BJ (cell line): Measurements from ENCODE around the gene LPO. TPM values are rescaled to one million over a fixed set of nuclear protein-coding genes. Genes with fewer than 3 reads are reported as not detected.

Experiments used
- CTCF ChIA-PET: fragments of 350-600 bp; formaldehyde crosslinking; extraction: SDS; loops from one replicate; lab custom pipeline; 2021; ENCODE audit warnings: antibody characterized with exemption, inconsistent platforms; lab: Yijun Ruan, JAX
- POLR2A ChIA-PET: fragments of 300-600 bp; sonication (Branson Sonifier 250); formaldehyde crosslinking; extraction: SDS; loops from one replicate; lab custom pipeline; 2021; ENCODE audit warnings: antibody characterized with exemption; lab: Charles Lee
- DNase-seq: peaks from one replicate; pipeline ENCODE4 v3.0.0-alpha.2; 2011; ENCODE audit warnings: low read depth
- H3K27me3 ChIP-seq: 2 replicates; pipeline ENCODE4 v1.6.0; 2011; ENCODE audit warnings: low read length; ENCODE audit not compliant: control insufficient read depth, insufficient read depth
- H3K36me3 ChIP-seq: 2 replicates; pipeline ENCODE4 v1.5.1; 2011; ENCODE audit warnings: low read length; ENCODE audit not compliant: control insufficient read depth, insufficient read depth
- H3K4me3 ChIP-seq: 2 replicates; pipeline ENCODE4 v1.5.1; 2011; ENCODE audit warnings: low read depth, mild to moderate bottlenecking, control low read depth, low read length
- CTCF ChIP-seq: IDR thresholded peaks from 2 replicates; pipeline ENCODE4 v1.5.1; 2011; ENCODE audit warnings: low read depth, mild to moderate bottlenecking, control low read depth, inconsistent platforms, low read length, moderate library complexity; ENCODE audit not compliant: insufficient read depth
- polyA plus RNA-seq: library from polyadenylated mRNA; depleted of rRNA; stranded (reverse); fragments of >200 nt; gene quantifications from 2 replicates; pipeline ENCODE4 v1.2.3, GENCODE V29; 2011; rRNA removed

The LPO gene
- polyA plus RNA-seq, 1 experiment = 0.07 TPM

GRCh38 chr17:58318065-58318481 is 79.7 kb downstream of the LPO start:
- Histone ChIP-seq H3K4me3 (no peak overlapping the region), H3K36me3 (no peaks in the 10 kb centered on the region), H3K27me3 (no peaks in the 10 kb centered on the region)
- ChIA-PET POLR2A (interaction anchor here (0.6 to 1.0 kb wide), 2 partner anchors 18 to 35 kb away, joined by 3 read pairs; no protein-coding TSS in a partner anchor), CTCF (interaction anchor here (0.7 to 6.3 kb wide), 28 partner anchors 9 to 133 kb away, joined by 3 to 95 read pairs (median 8); partner anchors contain the start of genes RNF43, SUPT4H1 and TSPOAP1)
- no peak for TF ChIP-seq CTCF
- DNase-seq = no peak

Other genes starting within 250 kb of the LPO start
- gene SRSF1, start 231.3 kb upstream of the LPO start, polyA plus RNA-seq = 222 and 236 TPM in 2 replicates
- gene DYNLL2, start 155.2 kb upstream of the LPO start, polyA plus RNA-seq = 13.1 and 16.9 TPM in 2 replicates
- not detected in 2 replicates for gene OR4D1, start 90.2 kb upstream of the LPO start, polyA plus RNA-seq
- gene OR4D2, start 71.6 kb upstream of the LPO start, polyA plus RNA-seq = not detected in 2 replicates
- gene EPX, start 45.9 kb upstream of the LPO start, polyA plus RNA-seq = not detected in 2 replicates
- 11.6 and 14.1 TPM in 2 replicates for gene MKS1, start 19.3 kb upstream of the LPO start, polyA plus RNA-seq
- gene MPO, start 42.4 kb downstream of the LPO start, polyA plus RNA-seq = not detected in 2 replicates
- 3.9 and 5.6 TPM in 2 replicates for gene TSPOAP1, start 90.2 kb downstream of the LPO start, polyA plus RNA-seq
- gene SUPT4H1, start 113.6 kb downstream of the LPO start, polyA plus RNA-seq = 145 and 215 TPM in 2 replicates
- not detected in 2 replicates for gene RNF43, start 178.9 kb downstream of the LPO start, polyA plus RNA-seq
- not detected in 2 replicates for gene HSF5, start 249.8 kb downstream of the LPO start, polyA plus RNA-seq